Amniotic stem cell (primary cell): Measurements from ENCODE around the gene GRID1.

Experiments used
- DNase-seq: peaks from one replicate; lab custom pipeline; 2025; lab: John Stamatoyannopoulos, UW

GRID1 gene

DNA sequence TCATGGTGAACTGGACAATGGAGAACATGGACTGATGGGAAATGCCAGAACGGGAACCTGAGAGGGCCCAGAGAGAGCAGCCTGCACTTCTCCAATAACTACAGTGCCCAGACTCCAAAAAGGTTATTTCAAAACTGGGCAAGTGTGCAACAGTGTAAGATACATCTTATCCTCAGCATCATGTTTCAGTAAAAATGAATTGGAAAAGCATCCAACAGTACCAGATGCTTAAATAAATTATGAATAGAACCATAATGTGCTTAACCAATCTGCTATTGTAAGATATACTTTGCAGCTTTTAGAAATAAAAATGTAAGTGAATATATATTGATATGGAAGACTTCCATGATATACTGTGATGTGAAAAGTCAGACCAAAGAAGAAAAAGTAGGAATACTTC is 303.3 kb downstream of the GRID1 start:
- DNase-seq: no peak

DNA sequence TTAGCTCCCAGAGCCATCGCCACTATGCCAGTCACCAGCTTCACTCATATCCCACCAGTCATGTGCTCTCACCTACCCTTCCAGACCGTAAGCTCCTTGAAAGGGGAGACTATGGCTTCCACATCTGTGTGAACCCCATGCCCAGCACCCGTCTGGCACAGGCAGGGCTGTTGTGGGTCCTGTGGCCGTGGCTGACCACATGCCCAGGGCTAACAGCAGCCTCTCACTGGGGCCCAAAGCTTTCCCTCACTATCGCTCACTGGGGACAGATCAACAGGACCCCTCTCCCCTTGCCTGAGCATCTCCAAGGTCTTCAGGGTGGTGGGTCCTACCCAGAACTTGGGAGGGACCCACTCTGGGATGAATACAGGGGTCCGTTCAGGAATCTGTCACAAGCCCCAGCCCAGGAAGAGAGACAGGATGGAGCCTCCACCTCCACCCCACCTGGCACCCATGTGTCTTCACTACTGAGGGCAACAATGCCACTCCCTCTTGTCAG is 303.9 kb downstream of the GRID1 start:
- DNase-seq: no peak

DNA sequence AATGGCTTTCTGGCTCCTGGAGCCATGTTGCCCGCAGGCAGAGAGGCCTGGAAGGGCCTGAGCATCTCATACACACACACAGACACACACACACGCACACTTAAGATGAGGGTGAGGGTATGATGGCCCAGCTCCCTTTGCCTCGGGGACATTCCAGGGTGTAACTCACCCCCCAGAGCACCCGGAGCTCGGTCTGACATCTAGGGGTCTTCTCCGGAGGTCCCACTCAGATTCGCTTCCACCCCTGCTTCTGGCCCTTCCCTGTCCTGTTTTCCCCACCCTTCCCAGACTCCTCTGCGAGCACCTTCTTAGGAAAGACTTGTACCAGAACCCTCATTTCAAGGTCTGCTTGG is 304.4 kb downstream of the GRID1 start:
- DNase-seq: no peak

DNA sequence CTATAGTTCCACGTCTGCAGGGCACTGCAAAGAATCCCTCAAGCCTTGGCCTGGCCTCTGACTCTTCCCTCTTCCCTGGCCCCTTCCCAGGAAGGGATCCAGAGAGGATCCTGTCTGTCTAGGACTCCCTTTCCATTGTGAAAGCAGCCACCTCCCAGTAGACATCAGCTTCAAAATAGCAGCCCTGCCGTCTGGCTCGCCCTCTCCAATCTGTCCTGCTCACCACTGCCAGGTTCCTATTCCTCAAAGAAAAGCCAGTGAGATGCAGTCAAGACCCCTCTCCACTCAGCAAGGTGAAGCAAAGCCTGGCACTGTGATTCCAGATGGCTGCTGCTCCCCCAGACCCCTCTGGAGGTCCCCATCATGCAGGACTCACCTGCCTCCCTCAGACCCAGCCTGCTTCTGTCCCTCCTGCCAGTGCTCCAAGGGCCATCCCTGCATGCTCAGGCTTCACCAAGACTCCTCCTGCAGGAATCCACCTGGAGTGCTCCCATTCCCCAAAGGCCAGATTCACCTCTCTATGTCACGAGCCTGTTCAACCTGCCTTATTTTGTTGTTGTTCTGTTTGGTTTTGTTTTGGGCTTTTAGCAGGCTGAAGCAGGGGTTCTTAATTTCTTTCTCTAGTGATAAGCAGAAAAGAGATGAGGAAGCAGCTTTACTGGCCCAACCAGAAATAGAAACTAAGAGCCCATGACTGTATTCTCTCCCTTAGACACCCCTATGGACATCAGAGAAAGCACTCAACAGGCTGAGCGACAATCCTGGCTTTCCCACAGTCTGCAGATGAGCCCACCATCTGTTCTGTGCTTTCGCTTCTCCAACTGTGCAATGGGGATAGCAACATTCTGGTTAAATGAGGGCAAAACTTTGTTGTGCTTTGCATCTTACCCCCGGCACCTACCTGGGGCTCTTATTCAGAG is 305.1 kb downstream of the GRID1 start:
- no peak for DNase-seq

DNA sequence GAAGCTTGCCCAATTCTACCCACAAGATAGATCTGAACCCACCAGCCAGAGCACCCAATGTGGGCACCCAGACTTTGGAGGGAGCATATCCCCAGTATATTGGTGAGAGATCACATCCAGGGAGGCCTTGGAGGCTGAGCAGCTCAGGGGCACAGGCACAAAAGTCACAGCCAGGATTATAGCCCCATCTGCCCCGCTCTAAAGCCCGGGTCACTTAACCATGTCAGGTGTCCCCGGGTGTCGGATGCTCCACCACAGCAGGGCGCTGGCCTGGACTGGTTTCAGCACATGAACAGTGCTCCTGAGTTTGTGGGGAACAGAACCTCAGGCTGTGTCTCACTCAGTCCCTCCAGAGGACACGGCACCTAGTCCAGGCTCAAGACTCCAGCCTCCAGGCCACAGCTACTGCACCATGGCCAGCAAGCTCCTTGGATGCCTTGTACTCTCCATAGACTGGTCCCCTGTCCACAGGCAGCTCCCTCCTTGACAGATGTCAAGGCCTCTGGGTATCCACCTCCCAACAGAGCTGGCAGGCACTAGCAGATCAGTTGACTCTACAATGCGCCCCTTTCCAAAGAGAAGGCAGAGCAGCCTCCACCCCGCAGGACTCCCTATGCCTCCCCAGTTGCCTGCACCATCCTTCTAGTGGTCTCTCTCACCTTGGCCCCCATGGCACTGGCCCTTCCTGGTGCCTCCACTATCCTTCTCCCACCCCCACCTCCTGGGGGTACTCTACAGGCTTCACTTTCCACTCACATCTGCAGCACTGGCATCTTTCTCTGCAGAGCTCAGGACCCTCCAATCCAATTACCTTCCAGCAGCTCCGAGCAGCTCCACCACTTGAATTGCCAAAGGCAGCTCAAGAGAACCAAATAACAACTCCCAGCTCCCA is 306.0 kb downstream of the GRID1 start:
- no peak for DNase-seq

DNA sequence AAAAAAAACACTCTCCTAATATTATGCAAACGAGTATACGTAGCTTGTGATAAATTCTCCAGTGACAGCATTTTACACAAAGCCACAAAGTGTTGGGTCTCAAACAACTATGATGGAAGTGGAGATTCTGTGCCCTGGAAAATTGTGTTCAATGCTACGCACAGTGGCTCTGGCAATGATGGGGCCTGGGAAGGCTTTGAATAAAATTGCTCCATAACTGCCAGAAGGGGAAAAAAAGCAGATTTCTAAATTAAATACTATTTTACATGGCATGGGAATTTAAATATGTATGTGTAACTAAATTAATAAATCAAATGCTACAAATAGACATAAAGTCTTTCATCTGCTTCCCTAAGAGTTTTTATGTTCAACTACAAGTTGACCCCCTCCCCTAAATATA is 306.7 kb downstream of the GRID1 start:
- no peak for DNase-seq

DNA sequence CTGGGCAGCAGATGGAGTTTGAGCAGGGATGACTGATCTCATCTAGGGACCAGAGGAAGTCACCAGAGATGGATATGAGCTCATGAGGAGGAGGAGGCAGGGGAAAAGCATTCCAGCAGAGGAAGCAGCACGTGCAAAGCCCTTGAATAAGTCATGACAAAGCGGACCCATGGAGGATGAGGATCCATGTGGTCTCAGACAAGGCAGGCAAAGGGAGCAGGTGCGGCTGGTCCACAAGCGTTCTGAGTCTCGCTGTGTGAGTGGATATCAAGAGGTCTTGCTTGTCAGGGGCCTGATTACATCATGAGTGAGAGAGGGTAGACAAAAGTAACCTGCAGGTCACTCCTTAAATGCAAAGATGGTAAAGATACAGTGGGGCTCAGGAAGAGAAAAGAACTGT is 307.6 kb downstream of the GRID1 start:
- DNase-seq: no peak

DNA sequence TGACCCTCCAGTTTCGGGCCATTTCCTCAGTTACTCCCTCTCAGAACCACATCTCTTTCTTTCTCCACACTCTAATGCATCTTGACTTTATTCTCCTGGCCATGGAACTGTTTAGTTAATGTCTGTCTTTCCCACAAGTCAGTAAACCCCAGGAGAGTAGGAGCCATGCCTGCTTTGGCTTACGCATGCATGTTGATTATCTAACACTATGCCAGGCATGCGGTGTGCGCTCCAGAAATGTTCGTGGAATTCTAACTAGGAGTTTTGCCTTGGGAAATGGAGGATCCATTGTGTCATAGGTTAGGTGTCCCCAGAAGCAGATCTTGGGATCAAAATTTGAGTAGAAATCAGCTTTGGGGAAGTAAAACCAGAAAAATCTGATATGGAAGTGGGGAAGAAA is 308.9 kb downstream of the GRID1 start:
- no peak for DNase-seq

DNA sequence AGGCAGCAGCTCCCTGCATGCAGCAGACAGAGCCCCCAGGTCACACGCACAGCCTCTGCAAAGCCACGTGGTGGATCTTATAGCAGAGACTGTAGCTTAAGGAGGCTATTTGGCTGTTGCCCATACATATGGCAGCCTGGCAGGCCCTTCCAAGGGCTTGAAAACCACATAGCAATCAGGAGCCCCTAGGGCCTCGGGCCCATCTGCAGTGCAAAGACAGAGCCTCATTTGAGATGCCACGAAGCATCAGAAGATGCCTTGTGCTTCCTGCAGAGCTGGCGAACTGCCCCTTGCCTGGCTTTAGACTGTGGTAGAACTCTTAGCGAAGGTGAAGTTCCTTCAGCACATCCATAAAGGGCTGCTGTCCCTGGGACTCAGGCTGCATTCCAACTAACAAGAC is 309.9 kb downstream of the GRID1 start:
- DNase-seq: no peak

DNA sequence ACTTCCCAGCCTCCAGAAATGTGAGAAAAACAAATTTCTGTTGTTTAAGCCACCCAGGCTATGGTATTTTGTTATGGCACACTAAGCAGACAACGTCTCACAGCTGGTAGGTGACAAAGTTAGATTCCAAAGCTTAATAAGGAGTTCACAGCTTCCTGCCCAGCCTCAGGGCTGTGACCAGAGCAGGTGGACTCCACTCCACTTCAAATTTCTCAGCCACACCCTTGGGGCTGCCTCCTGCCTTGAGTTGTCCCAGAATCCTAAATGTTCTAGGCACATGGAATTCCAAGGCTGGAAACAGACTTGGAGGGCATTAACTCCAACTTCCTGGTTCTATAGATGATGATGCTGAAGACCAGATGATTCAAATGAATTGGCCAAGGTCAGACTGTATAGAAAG is 310.7 kb downstream of the GRID1 start:
- no peak for DNase-seq

DNA sequence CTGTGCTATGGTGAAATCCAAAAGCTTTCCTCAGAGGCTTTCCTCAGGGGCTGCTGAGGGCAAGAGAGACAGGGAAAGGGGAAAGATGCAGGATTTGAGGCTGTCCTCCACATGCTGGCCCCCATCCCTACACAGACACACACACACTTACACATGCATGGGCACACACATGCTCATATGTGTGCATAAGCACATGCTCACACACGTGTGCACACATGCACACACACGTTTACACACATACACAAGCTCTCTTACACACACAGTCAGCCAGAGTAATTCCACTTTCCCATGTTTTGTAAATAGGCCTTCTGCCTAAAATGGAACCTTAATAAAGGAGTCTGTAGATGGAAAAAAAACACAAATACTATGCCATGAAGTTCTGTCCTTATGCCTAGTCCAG is 312.9 kb downstream of the GRID1 start:
- DNase-seq: no peak

DNA sequence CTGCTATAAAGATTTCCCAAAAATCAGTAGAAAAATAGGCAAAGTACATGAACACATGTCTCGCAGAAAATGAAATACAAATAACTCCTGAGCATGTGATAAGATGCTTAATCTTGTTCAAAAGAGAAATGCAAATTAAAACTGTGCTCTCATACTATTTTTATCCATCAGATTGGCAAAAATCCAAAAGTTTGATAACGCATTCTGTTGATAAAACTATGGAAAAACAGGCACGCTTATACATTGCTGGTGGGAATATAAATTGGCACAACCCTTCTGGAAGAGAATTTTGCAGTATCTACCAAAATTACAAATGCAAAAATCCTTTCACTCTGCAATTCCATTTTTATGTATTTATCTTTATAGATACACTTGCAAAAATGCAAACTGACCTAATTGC is 315.0 kb downstream of the GRID1 start:
- no peak for DNase-seq

DNA sequence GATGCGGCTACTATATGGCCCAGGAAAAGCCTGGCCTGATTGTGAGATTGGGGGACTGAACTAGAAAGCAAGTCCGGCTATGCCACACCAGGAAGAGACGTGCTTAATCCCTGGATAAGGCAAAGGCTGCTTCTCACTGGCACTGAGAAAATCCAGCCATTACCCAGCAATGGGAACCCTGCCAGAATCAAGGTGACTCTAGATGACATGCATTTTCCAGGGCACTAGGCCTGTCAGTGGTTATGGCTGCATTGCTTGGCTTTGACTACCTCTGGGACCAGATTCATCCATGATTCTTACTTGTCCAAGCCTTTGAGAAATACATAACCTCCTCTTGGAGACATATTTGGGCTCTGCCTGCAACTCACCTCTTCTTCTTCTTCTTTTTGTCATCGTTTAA is 317.2 kb downstream of the GRID1 start:
- no peak for DNase-seq

DNA sequence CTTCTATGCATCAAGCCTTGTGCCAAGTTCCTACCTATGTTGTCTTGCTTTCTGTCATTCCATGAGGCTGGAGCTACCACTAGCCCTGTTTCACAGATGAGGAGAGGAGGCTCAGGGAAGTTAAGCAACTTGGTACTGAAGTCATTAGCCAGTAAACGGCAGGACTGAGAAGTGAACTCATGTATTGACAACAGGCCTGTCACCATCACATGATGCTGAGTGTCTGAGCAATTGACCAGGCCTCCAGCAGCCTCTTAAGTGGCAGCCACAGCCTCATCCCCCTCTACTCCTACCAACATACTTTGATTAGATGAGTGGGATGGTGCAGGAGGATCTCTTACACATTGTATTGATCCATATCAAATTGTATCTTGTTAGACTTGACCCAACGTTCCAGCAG is 317.6 kb downstream of the GRID1 start:
- no peak for DNase-seq

DNA sequence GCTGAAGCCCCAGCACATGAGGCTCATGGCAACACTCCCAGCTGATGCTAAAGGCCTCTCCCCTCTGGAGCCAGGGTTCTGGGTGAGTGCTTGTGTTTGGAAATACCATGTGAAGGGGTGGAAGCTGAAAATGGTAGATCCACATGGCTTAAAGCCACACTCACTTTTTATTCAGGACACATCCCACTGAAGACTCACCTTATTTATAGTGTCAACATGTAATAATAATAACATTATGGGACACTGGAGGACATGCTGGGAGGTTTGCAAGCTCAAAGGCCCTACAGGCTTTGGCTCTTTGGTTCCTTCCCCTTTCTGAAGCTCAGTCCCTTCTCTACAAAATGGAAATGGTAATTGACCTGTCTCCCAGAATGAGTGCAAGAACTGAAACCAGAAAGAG is 318.0 kb downstream of the GRID1 start:
- DNase-seq: no peak

DNA sequence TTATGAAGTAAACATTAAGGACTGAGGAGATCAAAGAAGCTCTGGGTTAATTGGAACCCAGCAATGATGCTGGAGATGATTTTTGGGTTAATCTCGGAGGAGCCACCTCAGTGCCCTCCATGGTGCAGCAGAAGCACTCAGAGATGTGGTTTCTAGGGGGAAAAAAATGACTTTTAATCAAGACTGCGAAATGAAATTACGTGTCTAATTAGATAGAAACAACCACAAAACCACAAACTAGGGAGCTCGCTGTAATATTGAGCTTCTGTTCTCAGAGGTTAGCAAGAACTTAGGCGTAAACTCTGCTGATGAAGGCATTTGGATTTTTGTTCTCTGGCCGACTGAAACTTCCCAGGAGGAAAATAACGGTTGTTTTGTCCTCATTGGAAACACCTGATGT is 319.0 kb downstream of the GRID1 start:
- no peak for DNase-seq

DNA sequence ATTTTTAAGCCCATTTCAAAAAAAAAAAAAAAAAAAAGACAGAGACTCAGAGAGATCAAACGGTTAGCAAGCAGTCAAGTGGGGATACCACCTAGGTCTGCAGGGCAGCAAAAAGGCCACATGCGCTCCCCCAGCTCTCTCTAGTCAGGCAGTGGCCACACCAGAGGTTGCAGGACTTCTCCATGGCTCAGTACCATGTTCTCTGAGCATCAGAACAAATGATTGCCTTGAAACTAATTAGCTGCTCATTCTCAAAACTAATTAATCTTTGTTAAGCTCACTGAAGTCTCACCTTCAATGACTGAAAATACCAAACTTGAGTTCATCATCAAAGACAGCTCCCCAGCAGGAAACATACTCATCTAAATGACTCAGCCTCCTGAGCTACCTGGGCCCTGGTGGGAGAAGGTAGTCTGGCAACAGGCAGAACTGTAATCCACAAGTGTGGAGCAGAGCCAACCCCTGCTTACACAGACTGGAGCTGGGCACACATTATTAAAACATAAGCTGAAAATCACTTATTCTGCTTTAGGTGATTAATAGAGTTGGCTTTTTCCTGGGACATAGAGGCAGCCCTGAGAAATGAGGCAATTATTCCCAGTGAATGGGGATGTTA is 319.6 kb downstream of the GRID1 start:
- DNase-seq: no peak

DNA sequence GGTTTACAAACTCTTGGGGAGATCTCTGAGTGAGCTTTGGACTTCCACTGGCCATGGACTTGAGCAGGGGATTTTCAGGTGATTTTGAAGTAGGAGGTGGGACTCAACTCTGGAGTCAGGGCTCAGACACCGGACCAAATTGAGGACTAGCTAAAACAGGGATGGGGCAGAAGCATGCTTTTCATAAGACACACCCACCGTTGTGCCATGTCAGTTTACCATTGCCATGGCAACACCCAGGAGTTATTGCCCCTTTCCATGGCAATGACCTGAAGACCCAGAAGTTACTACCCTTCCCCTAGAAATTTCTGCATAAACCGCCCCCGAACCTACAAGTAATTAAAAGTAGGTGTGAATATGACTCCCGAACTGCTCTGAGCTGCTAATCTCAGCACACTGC is 320.7 kb downstream of the GRID1 start:
- no peak for DNase-seq

DNA sequence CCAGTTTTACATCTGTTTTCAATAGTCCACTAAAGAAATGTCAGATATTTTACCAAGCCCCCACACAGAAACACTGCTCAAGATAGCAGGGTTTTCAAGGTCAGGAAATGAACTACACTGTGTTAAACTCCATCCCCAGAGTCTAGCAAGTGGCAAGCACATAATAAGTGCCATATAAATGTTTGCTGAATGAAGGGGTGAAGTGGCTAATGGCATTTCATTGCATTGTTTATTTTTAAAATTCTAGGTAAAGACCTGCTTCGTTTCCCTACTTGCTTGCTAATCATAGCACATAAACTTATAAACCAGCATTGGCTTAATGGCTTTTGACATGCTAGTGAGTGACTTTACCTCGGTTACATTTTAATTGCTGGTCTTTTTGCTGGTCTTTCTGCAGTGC is 322.6 kb downstream of the GRID1 start:
- DNase-seq: no peak

DNA sequence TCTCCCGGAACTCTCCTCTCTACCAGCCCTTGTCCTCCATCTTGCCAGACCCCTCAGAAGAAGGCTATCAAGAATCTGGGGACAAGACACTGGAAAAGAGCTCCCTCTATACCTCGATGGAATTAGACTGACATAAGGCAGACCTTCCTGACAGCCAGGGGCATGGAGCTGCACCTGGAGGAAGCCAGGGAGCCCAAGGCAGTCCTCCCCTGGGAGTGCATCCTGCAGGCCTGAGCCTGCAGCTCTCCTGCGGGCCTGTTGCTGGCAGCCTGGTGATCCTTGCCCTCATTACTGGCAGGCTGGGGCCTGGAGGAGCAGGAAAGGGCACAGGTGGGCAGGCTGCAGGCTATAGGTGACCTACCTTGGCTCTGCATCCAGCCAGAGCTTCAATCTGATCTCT is 323.4 kb downstream of the GRID1 start:
- no peak for DNase-seq

DNA sequence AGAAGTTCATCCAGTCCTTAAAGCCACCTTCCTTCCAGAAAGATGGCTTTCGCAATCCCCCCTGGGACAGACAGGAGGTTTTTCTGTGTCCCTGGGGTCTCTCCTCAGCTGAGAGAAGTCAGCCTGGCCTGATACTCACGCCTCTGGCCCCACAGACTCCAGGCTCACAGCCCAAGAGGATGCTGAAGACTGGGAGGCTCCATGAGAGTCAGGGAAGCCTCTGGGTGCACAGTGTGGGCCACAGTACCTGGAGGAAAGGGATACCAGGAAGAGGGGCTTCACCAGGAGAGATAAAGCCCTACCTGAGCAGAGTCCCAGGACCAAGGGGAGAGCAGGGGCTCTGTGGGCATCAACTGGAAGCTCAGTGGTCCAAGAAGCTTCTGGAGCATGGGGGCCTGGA is 324.4 kb downstream of the GRID1 start:
- DNase-seq: no peak

DNA sequence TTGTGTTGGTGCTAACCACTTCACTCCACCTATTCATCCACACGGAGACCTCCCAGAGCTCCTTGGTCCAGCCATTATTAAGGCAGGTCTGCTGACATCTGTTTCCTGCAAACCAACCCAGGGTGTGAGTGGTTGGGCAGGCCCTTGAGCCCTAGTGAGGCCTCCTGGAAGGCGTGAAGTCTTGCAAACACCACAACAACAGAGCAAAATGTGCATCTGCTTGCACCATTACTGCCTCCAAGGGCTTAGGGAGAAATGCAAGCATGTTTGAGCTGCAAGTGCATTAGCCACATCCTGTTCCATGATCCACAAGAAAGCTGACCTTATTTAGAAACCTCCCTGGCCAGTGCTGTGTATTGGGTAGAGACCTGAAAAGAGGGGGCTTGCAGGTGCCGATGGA is 325.5 kb downstream of the GRID1 start:
- DNase-seq: no peak

DNA sequence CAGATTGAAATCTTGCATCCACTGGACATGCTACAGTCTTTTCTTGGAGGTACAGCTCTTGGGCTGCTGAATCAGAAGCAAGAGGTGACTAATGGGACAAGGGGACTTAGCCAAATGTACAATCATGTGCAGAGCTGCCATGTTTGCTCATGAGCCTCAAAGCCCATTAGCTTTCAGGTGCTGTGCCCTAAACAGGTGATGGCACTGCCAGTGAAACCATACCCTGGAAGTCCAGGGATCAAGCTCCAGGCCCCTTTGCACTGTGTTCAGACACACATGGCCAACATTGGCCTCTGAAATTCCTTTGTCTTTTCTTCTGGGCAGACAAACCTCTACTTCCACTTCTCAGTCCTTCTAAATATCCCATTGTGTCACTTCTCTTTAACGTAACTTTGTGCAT is 328.2 kb downstream of the GRID1 start:
- DNase-seq: no peak
